ENCODE data around the gene CFAP77. TPM values are rescaled to one million over a fixed set of nuclear protein-coding genes. Genes with fewer than 3 reads are reported as not detected.

Gene CFAP77
- polyA plus RNA-seq, 2 donors: not detected

- Histone ChIP-seq H3K4me1 (ENCODE audit: control insufficient read depth in 2 of 2, insufficient read depth in 2 of 2, low read length in 1 of 2) (peaks cover 0 to 2% of the 10 kb centered on the region in 2 donors), H3K4me3 (ENCODE audit: low read depth in 1 of 2, low read length in 2 of 2) (no peak overlapping the region), H3K9me3 (ENCODE audit: control insufficient read depth in 2 of 2, insufficient read depth in 1 of 2, low read depth in 1 of 2, low read length in 1 of 2) (no peaks in the 10 kb centered on the region), H3K27ac (ENCODE audit: low read depth in 2 of 2, low read length in 1 of 2) (no peak overlapping the region), H3K27me3 (ENCODE audit: control insufficient read depth in 1 of 2, insufficient read depth in 2 of 2, low read length in 2 of 2) (no peaks in the 10 kb centered on the region), H3K36me3 (ENCODE audit: control insufficient read depth in 2 of 2, insufficient read depth in 2 of 2, low read length in 1 of 2) (no peaks in the 10 kb centered on the region)
- WGBS, 2 donors: 57 to 59% methylated on average over 18 of the region's 18 CpGs
Observed at GRCh38 chr9:132516911-132517310, 106.9 kb downstream of the CFAP77 start.

GRCh38 chr9:132517815-132518550 lies 108.0 kb downstream of the CFAP77 start:
- Histone ChIP-seq H3K27me3 (ENCODE audit: control insufficient read depth in 1 of 2, insufficient read depth in 2 of 2, low read length in 2 of 2) (no peaks in the 10 kb centered on the region), H3K4me3 (ENCODE audit: low read depth in 1 of 2, low read length in 2 of 2) (no peak overlapping the region), H3K27ac (ENCODE audit: low read depth in 2 of 2, low read length in 1 of 2) (no peak overlapping the region), H3K36me3 (ENCODE audit: control insufficient read depth in 2 of 2, insufficient read depth in 2 of 2, low read length in 1 of 2) (no peaks in the 10 kb centered on the region), H3K9me3 (ENCODE audit: control insufficient read depth in 2 of 2, insufficient read depth in 1 of 2, low read depth in 1 of 2, low read length in 1 of 2) (no peaks in the 10 kb centered on the region), H3K4me1 (ENCODE audit: control insufficient read depth in 2 of 2, insufficient read depth in 2 of 2, low read length in 1 of 2) (peaks cover 0 to 2% of the 10 kb centered on the region in 2 donors)
- 79 to 81% methylated on average over 21 of the region's 21 CpGs for WGBS, 2 donors

DNA sequence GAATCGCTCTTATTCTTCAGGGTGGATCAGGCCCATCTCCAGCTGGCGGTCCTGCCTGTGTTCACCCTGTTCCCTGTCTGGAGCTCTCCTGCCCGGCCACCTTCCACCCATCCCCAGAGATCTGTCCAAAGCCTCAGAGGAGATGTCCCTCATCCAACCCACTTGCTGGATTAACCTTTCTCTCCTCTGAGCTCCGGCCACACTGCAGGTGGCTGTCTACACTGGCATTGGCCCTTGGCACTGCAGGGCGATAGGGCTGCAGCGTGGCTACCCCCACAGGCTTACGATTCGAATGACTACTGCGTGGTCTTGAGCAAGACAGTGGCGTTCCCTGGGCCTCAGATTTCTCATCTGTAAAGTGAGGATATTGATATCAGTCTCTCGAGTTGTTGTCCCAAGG lies 108.6 kb downstream of the CFAP77 start:
- no peaks in the 10 kb centered on the region for H3K36me3 ChIP-seq (ENCODE audit: control insufficient read depth in 2 of 2, insufficient read depth in 2 of 2, low read length in 1 of 2)
- 77 to 88% methylated on average over 11 of the region's 11 CpGs for WGBS, 2 donors
- no peaks in the 10 kb centered on the region for H3K9me3 ChIP-seq (ENCODE audit: control insufficient read depth in 2 of 2, insufficient read depth in 1 of 2, low read depth in 1 of 2, low read length in 1 of 2)
- H3K27me3 ChIP-seq (ENCODE audit: control insufficient read depth in 1 of 2, insufficient read depth in 2 of 2, low read length in 2 of 2): no peaks in the 10 kb centered on the region
- H3K4me1 ChIP-seq (ENCODE audit: control insufficient read depth in 2 of 2, insufficient read depth in 2 of 2, low read length in 1 of 2): peaks cover 0 to 2% of the 10 kb centered on the region in 2 donors
- H3K27ac ChIP-seq (ENCODE audit: low read depth in 2 of 2, low read length in 1 of 2): no peak overlapping the region
- no peak overlapping the region for H3K4me3 ChIP-seq (ENCODE audit: low read depth in 1 of 2, low read length in 2 of 2)

DNA sequence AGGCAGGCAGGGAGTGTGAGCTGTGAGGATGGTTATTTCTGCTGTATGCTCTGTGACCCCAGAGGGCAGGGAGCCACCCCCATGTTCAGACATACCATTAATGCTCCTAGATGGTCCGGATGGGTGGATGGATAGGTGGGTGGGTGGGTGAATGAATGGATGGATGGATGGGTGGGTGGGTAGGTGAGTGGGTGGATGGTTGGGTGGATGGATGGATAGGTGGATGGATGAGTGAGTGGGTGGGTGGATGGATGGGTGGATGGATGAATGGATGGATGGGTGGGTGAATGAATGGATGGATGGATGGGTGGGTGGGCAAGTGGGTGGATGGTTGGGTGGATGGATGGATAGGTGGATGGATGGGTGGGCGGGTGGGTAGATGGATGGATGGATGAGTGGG lies 109.0 kb downstream of the CFAP77 start:
- Histone ChIP-seq H3K9me3 (ENCODE audit: control insufficient read depth in 2 of 2, insufficient read depth in 1 of 2, low read depth in 1 of 2, low read length in 1 of 2) (no peaks in the 10 kb centered on the region), H3K4me3 (ENCODE audit: low read depth in 1 of 2, low read length in 2 of 2) (no peak overlapping the region), H3K27ac (ENCODE audit: low read depth in 2 of 2, low read length in 1 of 2) (no peak overlapping the region), H3K36me3 (ENCODE audit: control insufficient read depth in 2 of 2, insufficient read depth in 2 of 2, low read length in 1 of 2) (no peaks in the 10 kb centered on the region), H3K27me3 (ENCODE audit: control insufficient read depth in 1 of 2, insufficient read depth in 2 of 2, low read length in 2 of 2) (no peaks in the 10 kb centered on the region), H3K4me1 (ENCODE audit: control insufficient read depth in 2 of 2, insufficient read depth in 2 of 2, low read length in 1 of 2) (peaks cover 0 to 2% of the 10 kb centered on the region in 2 donors)
- 76 to 83% methylated on average over 2 of the region's 2 CpGs for WGBS, 2 donors

DNA sequence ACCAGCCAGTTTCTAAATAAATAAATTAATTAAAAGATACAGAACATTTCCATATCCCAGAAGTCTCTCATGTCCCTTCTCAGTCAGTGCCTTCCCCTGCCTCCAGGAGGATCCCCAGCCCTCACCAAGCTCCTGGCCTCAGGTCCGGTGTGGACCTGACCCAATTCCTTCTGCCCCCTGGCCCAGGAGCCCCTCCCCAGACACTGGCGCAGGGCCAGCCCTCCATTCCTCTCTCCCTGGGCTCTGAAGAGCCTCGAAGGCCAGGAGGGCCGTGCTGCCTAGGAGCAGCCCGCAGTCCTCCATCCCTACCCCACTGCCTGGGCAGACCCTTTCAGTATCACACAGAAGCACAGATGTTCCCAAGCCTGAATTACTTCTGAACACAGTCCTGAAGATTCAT lies 110.6 kb downstream of the CFAP77 start:
- Histone ChIP-seq H3K9me3 (ENCODE audit: control insufficient read depth in 2 of 2, insufficient read depth in 1 of 2, low read depth in 1 of 2, low read length in 1 of 2) (no peaks in the 10 kb centered on the region), H3K27ac (ENCODE audit: low read depth in 2 of 2, low read length in 1 of 2) (no peak overlapping the region), H3K27me3 (ENCODE audit: control insufficient read depth in 1 of 2, insufficient read depth in 2 of 2, low read length in 2 of 2) (no peaks in the 10 kb centered on the region), H3K4me1 (ENCODE audit: control insufficient read depth in 2 of 2, insufficient read depth in 2 of 2, low read length in 1 of 2) (peaks cover 0 to 2% of the 10 kb centered on the region in 2 donors), H3K36me3 (ENCODE audit: control insufficient read depth in 2 of 2, insufficient read depth in 2 of 2, low read length in 1 of 2) (no peaks in the 10 kb centered on the region), H3K4me3 (ENCODE audit: low read depth in 1 of 2, low read length in 2 of 2) (no peak overlapping the region)
- WGBS, 2 donors: 71 to 75% methylated on average over 5 of the region's 5 CpGs

GRCh38 chr9:132525308-132526023 lies 115.5 kb downstream of the CFAP77 start:
- no peak overlapping the region for H3K27ac ChIP-seq (ENCODE audit: low read depth in 2 of 2, low read length in 1 of 2)
- 82% methylated on average over 5 of the region's 5 CpGs for WGBS, 2 donors
- H3K36me3 ChIP-seq (ENCODE audit: control insufficient read depth in 2 of 2, insufficient read depth in 2 of 2, low read length in 1 of 2): no peaks in the 10 kb centered on the region
- no peaks in the 10 kb centered on the region for H3K27me3 ChIP-seq (ENCODE audit: control insufficient read depth in 1 of 2, insufficient read depth in 2 of 2, low read length in 2 of 2)
- no peaks in the 10 kb centered on the region for H3K9me3 ChIP-seq (ENCODE audit: control insufficient read depth in 2 of 2, insufficient read depth in 1 of 2, low read depth in 1 of 2, low read length in 1 of 2)
- H3K4me1 ChIP-seq (ENCODE audit: control insufficient read depth in 2 of 2, insufficient read depth in 2 of 2, low read length in 1 of 2): no peaks in the 10 kb centered on the region
- no peak overlapping the region for H3K4me3 ChIP-seq (ENCODE audit: low read depth in 1 of 2, low read length in 2 of 2)

DNA sequence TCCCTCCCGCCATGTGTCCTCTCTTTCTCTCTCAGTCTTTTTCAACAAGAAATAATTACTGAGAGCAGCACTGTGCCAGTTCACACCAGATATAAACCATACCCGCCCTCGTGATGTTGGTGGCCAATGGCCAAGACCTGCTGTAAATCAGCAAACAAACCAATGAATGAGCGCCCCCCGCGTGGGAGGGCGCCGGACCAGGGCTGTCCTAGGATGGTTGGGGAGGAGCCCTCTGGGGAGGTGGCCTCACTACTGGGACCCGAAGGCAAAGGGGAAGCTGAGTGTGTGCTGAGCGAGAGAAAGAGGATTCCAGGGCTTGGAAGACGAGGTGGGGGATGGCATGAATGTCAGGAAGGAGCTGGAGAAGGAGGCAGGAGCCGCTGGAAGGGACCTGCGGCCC lies 121.2 kb downstream of the CFAP77 start:
- WGBS, 2 donors: 32 to 38% methylated on average over 13 of the region's 13 CpGs
- Histone ChIP-seq H3K27ac (ENCODE audit: low read depth in 2 of 2, low read length in 1 of 2) (no peak overlapping the region), H3K36me3 (ENCODE audit: control insufficient read depth in 2 of 2, insufficient read depth in 2 of 2, low read length in 1 of 2) (no peaks in the 10 kb centered on the region), H3K9me3 (ENCODE audit: control insufficient read depth in 2 of 2, insufficient read depth in 1 of 2, low read depth in 1 of 2, low read length in 1 of 2) (peaks cover 0 to 2% of the 10 kb centered on the region in 2 donors), H3K27me3 (ENCODE audit: control insufficient read depth in 1 of 2, insufficient read depth in 2 of 2, low read length in 2 of 2) (no peaks in the 10 kb centered on the region), H3K4me3 (ENCODE audit: low read depth in 1 of 2, low read length in 2 of 2) (no peak overlapping the region), H3K4me1 (ENCODE audit: control insufficient read depth in 2 of 2, insufficient read depth in 2 of 2, low read length in 1 of 2) (no peaks in the 10 kb centered on the region)

DNA sequence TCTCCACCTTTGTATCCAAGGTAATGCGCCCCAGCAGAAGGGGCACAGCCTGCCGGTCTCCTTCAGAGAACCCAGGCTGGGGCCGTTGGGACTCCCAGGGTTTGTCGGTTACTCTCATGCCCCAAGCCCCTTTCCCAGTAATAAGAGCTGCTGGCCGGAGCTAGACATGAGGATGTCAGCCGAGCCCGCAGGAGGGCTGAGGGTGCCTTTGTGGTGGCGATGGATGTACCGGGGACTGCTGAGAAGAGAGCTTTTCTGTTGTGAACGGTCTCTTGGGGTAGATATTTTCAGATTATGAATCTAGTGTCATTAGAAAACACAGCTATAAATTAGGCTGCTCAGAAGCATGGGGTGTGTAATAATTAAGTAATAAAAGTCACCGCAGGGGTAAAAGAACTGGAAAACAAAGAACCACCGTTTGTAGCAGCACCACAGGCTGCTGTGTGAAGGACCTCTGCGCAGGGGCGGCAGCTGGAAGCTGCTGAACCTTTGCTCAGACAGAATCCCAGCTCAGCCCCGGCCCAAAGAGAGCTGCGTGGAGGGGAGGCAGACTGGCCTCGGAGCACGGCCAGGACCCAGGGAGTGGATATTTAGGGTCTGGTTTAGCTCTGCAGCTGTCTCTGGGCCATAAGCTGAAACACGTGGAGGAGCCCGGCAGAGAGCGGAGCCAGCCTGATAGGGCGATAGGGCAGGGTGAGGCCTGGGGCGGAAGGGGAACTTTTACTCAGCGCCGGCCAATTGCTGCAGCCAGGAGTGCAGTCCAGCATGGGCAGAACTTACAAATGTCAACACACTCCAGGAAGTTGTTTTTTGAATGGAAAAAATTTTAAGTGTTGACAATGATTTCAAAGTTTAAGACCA lies 121.9 kb downstream of the CFAP77 start:
- no peaks in the 10 kb centered on the region for H3K4me1 ChIP-seq (ENCODE audit: control insufficient read depth in 2 of 2, insufficient read depth in 2 of 2, low read length in 1 of 2)
- no peak overlapping the region for H3K27ac ChIP-seq (ENCODE audit: low read depth in 2 of 2, low read length in 1 of 2)
- peaks cover 0 to 2% of the 10 kb centered on the region in 2 donors for H3K9me3 ChIP-seq (ENCODE audit: control insufficient read depth in 2 of 2, insufficient read depth in 1 of 2, low read depth in 1 of 2, low read length in 1 of 2)
- H3K36me3 ChIP-seq (ENCODE audit: control insufficient read depth in 2 of 2, insufficient read depth in 2 of 2, low read length in 1 of 2): no peaks in the 10 kb centered on the region
- 74 to 82% methylated on average over 25 of the region's 25 CpGs for WGBS, 2 donors
- no peaks in the 10 kb centered on the region for H3K27me3 ChIP-seq (ENCODE audit: control insufficient read depth in 1 of 2, insufficient read depth in 2 of 2, low read length in 2 of 2)
- H3K4me3 ChIP-seq (ENCODE audit: low read depth in 1 of 2, low read length in 2 of 2): no peak overlapping the region

- Histone ChIP-seq H3K4me1 (ENCODE audit: control insufficient read depth in 2 of 2, insufficient read depth in 2 of 2, low read length in 1 of 2) (no peaks in the 10 kb centered on the region), H3K27me3 (ENCODE audit: control insufficient read depth in 1 of 2, insufficient read depth in 2 of 2, low read length in 2 of 2) (no peaks in the 10 kb centered on the region), H3K36me3 (ENCODE audit: control insufficient read depth in 2 of 2, insufficient read depth in 2 of 2, low read length in 1 of 2) (no peaks in the 10 kb centered on the region), H3K9me3 (ENCODE audit: control insufficient read depth in 2 of 2, insufficient read depth in 1 of 2, low read depth in 1 of 2, low read length in 1 of 2) (peaks cover 0 to 2% of the 10 kb centered on the region in 2 donors), H3K4me3 (ENCODE audit: low read depth in 1 of 2, low read length in 2 of 2) (no peak overlapping the region), H3K27ac (ENCODE audit: low read depth in 2 of 2, low read length in 1 of 2) (no peak overlapping the region)
- 91 to 98% methylated on average over 2 of the region's 2 CpGs for WGBS, 2 donors
Observed at GRCh38 chr9:132534832-132535231, 124.8 kb downstream of the CFAP77 start.
